T-helper 1 cell (primary cell): Measurements from ENCODE around the gene CENPX.

Experiments used
- DNase-seq, 5 donors: peaks; one replicate each; pipeline ENCODE4 v3.0.0-alpha.2; 2012 to 2020

The CENPX gene

DNA sequence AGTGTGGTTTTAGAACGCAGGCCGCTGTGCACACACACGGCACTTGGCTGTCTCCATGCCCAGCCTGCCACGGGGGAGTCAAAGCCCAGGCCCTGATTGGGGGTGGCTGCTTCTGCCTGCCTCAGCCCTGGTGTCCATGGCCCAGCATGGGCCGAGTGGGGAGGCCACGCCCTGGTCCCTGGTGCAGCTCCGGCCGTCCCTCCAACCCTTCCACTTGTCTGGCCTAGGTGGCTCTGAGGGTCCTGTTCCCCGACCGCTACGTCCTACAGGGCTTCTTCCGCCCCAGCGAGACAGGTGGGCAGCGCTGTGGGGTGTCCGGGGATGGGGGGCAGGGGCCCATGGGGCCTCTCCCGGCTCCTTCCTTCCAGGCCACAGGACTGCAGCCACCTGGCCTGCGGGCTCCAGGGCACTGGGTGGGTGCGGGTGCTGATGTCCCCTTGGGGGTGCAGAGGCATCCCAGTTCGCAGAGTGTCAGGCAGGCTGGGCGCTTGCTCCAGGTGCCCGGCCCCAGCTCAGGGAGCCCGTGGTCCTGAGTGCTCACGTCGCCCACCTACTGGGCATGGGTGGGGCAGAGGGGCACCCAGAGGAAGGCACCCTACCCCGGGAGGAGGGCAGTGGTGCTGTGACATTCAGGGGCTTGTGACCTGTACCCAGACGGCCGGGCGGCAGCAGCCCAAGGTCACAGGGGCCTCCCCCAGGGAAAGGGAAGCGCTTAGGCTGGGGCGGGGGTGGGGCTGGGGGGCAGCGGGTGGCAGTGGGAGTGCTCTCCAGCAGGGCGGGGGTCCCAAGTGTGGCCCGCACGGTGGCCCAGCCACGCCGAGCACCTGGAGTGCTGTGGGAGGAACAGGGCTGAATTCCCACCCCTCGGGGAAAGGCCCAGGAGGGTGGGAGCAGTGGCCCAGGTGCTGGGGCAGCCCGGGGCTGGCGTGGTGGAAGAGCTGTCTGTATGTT, 11.8 kb downstream of the CENPX start:
- DNase-seq = no peak

DNA sequence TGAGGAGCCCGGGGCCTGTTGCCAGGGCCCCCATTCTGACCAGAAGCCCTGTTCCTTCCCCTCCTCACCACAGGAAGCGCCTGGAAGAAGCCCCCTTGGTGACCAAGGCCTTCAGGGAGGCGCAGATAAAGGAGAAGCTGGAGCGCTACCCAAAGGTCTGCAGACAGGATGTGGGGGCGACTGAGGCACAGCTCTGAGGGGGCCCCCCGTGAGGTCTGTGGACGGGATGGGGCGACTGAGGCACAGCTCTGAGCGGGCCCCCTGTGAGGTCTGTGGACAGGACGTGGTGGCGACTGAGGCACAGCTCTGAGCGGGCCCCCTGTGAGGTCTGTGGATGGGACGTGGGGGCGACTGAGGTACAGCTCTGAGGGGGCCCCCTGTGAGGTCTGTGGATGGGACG, 13.3 kb downstream of the CENPX start:
- DNase-seq = no peak

DNA sequence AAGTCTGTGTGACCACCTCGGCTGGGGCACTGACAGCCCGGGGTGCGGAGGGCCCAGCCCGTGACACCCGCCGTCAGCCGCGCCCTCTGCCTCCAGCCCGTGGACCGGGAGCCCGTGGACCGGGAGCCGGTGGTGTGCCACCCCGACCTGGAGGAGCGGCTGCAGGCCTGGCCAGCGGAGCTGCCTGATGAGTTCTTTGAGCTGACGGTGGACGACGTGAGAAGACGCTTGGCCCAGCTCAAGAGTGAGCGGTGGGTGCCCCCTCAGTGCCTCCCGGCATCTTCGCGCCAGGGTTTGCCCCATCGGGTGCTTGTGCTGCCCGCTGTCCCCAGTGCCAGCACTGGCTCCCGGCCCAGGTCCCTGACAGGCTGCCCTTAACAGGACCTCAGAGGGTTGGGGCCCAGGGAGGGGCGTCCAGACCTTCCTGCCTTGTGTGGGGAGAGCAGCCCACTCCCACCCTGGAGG, 13.7 kb downstream of the CENPX start:
- no peak for DNase-seq

DNA sequence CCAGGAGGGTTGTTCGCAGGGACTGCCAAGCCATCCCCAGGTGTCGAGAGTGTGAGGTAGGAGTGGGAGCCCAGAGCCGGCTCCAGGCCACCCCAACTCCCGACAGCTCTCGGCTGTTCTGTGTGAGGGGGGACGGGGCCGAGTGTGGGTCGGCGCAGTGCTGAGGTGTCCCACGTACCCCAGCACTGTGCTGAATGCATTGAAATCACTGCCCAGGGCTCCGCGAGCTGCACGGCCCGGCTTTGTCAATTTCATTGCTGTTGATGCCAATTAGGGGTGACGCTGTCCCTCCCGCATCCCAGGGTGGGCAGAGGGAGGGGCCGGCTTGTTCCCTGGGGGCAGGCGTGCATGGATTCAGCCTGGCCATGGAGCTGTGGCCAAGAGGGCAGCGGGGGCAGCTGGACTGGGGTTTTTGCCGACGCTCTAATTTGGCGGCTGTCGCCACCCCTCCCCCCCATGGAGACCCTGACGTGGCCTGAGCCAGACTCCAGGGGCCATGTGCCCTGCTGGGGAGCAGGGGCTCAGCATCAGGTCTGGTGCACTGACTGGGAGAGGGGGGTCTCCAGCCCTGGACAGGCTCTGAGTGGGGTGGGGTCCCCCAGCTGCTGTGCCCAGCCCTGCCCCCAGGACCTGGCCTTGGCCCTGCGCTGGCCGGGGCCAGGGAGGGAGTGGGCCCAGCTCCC, 14.3 kb downstream of the CENPX start:
- DNase-seq = no peak

DNA sequence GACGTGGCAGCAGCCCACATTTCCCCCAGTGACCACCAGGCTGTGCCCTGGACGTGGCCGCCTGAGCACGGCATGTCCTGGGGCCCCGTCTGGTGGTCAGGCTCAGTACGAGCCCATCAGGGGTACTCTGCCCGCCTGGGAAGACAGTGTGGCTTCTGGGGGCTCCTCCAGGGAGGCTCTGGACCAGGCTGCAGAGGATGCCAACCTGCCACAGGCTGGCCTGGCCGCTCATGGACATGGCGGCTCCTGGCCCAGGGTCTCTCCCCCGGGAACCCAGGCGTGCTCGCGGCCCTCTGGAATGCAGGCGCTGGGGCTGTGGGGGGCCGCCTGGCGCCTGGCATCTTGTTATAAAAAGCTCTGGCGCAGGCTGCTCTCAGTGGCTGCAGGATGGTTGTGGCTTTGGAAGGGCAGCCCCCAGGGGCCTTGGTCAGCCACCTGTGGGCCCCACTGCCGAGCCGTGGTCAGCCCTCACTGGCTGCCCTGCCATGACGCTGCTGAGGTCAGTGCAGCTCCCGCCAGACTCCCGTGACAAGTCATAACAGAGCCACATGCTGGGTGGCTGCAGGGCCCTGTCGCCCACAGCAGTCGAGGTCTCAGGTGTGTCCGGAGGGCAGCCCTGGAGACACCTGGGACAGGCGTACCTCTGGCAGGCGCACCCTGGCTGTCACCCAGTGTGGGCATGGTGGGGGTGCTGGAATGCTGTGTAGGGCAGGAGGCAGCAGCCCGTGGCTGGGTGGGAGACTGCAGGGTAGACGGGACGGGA, 15.0 kb downstream of the CENPX start:
- no peak for DNase-seq

DNA sequence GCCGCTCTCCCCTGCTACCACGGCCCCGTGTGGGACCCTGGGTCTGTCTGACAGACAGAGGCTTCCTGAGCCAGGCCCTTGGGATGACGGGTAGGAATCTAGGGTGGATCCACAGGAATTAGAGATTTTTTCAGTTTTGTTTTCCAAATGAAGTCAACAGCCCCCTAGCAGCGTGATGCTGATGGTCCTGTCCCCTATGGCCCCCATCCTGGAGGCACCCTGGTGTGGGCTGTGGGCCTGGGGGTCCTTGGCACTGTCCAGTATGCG, 15.5 kb downstream of the CENPX start:
- DNase-seq = no peak

DNA sequence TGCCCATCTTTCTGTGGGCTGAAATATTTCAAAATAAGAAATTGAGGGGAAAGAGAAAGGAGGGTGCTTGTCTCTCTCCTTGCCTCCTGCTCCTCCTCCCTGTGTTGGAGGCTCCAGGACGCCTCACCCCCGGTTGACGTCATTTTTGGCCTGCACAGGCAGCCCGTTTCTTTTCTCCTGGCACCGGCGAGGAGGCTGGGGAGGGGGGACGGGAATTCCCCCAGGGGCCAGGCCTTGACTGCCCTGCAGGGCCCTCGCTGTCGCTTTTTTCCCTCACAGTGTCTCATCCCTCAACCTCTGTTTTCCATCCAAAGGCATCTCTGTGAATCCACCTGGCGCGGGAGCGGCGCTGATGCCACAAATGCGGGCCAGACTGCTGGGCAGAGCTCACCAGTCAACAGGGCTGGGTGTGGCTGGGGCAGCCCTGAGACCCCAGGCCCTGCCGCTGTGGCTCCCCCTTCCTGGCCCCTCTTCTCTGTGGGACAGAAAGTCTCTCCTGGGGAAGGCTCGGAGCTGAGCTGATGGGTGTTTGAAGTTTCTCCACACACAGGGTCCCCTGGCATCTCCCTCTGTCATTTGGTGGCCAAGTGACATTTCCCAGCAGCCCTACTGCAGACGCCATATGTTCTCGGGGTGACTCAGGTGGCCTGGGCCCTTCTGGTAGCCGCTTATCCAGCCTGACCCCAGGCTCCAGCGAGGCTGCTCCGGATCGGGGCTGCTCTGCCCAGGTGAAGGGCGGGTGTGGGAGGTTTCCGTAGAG, 16.0 kb downstream of the CENPX start:
- DNase-seq = no peak

DNA sequence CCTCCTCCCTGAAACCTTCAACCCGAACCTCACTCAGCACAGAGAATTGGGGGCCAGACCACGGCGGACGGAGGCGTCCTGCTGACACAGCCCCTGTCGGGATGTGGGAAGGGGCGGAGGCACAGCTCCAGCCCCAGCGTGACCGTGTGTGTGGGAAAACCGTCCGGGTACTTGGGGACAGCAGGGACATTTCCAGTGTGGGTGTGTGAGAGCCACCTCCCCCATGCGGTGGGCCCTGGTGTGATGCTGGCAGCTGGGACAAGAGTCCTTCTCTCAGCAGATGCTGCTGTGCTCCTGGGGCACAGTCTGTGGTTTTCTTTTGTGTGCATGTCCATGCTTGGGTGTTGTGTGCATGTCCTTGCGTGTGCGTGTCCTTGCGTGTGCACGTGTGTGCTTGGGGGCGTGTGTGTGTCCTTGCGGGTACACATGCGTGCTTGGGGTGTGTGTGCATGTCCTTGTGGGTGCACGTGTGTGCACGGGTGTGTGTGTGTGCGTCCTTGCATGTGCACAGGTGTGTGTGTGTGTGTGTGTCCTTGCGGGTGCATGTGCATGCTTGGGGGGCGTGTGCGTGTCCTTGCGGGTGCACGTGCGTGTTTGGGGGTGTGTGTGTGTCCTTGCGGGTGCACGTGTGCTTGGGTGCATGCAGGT, 16.9 kb downstream of the CENPX start:
- no peak for DNase-seq

DNA sequence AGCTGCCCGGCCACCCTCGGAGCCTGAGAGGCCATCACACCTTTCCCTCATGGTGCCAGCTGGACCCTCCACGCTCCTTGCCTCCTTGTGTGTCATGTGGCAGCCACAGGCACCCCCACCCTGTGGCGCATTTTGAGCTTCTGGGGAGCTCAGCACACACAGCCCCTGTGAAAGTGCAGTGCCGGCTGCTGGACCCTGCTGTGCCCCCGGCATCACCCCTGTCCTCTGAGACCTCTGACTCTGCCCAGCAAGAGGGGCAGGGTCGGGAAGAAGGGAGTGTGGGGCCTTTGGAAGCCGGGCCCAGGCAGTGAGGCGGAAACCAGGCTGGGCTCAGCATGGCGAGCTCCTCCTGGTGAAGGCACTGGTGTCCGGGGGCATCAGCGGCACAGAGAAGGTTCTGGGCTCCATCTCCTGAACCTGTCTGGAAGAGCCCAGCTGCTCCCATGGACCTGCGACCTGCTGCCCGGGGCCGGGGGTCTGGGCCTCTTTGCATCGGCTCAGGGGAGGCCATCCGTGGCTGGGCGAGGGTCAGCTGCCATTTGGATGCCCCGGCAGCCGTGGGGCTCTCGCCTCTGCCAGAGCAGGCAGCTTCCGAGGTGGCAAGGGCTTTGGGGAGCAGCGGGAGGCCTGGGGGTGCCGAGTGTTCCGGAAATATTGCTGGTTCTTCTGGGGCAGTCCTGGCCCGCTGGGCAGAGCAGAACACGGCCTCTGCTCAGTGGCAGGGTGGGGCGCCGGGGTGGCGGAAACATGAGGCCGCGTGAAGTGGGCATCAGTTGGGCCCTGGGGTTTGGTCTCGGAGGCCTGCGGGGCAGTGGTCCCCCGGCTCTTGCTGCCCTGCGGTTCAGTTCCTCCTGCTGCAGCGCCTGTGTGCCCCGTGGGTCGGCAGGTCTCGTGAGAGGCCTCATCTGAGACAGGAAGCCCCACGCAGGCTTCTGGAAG, 17.9 kb downstream of the CENPX start:
- DNase-seq = no peak

DNA sequence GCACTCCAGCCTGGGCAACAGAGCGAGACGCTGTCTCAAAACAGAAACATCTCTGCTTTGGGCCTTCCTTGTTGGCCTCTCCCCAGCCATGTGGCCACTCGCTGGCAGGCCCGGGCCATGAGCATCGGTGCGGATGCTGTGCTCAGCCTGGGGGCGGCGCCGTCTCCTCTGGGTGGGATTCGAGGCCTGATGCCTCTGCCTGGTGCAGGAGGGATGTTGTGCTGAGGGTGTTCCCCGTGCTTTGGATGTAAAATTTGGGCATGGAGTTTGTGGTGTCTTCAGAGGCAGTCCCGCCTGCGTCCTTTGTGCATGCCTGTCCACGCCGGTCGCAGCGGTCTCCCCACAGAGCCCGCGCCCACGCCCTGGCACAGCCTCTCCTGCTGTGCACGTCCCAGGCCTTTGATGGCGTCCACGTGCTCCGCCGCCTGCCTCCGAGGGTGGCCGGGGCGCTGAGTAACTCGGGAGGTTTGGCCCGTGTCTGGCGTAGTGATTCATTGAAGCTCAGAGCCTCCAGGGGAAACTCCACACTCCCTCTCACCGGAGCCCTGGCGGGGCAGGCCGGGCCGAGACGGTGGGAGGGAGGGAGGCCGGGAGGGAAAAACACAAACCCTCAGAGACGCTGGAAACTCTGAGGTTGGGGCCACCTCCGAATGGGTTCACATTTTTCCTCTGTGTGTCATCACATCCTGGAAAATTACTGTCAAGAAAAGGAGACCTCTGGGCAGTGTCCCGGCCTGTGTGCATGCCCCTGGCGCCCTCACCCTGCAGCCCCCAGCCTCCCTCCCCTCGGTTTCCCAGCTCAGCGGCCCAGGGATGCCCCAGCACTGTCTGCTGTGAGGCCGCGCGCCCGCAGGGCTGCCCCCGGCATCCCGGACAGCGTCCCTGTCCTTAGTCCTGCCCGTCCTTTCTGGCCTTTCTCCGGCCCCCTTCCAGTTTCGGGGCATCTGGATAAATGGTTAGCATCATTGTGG, 19.0 kb downstream of the CENPX start:
- DNase-seq = no peak

DNA sequence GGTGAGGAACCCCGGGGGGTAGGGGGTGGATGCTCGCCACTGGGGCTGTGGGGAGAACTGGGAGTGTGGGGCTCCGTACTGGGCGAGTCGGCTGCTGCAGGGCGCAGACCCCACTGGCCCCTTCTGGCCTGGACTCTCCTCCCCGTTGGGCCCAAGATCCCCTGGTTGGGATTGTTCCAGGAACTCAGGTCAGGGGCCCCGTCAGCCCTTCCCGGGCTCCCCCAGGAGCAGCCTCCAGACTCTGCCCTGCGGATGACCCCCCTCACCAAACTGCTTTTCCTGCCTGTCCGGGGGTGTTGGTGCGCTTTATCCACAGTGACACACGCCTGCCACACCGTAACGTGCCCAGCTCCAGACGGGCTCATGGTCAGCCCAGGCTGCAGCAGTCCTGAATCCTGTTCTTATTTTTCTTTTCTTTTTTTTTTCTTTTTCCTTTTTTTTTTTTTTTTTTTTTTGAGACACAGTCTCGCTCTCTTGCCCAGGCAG, 21.1 kb downstream of the CENPX start:
- DNase-seq = no peak

DNA sequence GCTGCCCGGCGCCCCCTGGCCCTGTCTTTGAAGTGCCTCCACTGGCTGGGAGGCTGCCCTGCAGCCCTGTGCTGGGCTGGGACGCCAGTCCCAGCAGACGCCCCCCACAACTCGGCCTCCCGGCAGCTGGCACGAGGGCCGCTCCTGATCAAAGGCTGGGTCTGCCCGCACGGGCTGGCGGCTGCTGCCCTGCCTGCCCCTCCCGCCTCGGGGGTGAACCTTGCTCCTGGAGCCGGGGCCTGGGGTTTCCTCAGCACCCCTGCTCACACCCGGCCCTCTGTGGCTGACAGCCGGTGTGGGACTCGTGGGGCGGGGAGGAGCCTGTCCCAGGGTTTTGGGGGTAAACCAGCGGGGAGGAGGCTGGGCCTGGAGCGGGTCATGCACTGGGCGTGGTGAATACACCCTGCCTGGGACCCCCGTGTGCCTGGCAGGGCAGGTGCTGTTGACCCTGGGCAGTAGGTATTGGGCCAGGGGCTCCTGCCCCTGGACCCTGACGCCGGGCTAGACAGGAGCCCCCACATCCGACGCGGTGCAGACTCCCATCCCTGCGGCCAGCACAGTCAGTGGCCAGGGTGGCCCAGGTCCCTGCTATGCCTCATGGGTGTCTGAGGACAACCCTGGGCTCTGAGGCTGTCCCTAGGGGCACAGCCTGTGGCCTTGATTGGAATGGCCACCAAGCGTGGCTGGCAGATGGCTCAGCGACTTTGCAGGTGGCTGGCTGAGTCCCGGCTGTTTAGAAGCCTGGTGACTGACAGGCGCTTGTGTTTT, 21.7 kb downstream of the CENPX start:
- no peak for DNase-seq

DNA sequence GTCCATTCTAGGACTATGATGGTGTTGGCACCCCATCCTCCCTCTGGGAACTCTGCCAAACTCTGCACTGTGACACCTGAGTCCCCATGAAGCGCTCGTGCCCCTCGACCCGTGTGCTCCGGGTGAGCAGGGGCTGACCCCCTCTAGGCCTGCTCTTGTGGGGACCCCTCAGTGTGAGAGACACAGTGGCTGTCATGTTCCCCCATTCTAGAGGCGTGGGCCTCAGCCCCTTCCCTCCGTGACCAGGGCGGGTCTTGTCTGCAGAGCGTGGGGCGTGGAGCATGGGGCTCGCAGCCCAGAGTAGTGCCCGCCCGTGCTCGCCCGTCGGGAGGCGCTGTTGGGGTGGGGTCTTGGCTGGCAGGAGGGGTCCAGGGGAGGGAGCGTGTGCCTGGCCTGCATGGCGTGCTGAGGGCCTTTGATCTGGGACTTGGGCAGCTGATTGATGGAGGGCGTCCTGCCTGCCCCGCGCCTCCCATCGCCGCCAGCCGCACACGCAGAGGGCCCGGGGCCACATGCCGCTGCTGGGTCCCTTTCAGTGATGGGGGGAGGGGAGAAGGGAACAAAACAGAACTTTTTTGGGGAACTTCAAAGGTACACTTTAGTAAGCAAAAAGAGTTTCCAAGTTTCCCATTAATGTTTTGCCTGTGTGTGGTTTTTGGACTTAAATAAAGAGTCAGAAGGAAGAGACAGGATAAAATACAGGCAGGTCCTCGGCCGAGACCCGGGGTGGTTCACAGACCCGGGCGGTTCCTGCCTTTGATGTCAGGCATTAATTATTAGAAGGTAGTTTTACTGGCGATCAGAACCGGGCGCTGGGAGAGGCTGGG, 22.5 kb downstream of the CENPX start:
- DNase-seq = no peak

DNA sequence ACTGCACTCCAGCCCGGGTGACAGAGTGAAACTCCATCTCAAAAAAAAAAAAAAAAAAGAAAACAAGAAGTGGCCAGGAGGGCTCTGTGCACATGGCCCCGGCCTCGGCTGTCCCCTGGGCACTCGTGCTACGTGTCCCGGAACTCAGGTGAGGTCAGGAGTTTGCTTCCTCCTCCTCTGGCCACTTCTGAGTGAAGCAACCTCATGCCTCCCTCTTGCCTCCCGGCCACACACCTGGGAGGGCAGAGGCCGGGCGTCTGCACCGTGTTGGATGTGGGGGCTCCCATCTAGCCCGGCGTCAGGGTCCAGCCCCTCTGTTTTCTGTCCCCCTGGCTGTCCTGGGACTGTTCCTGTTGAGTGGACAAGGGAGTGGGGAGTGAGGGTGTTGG, 23.1 kb downstream of the CENPX start:
- DNase-seq = no peak

DNA sequence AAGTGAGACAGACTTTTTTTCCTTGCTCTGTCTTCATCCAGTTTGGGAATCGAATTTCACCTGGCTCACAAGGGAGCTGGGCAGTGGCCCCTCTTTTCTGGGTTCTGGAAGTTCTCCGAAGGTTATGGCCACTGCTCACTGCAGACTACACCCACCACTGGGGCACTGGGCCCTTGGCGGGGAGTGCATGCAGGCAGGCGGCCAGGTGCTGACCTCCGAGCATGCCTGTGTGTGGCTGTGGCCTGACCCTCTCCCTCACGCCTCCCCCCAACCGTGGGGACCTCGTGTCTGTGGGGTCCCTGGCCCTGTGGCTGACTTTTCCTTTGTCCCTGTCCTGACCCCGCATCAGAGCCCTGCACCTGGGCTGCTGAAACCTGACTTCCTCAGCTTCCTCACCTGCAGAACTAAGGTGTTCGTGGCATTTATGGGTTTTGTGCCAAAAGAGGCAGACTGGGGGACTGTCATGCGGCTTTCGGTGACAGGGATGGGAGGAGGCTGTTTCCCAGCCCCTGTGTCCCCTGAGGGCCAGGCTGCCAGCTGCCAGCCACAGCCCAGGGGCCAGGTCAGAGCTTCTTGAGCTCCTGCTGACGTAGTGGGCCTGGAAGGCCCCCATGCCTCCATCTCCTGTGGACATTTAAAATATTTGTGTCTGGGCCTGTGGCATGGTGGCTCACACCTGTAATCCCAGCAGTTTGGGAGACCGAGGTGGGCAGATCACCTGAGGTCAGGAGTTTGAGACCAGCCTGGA, 23.8 kb downstream of the CENPX start:
- no peak for DNase-seq

DNA sequence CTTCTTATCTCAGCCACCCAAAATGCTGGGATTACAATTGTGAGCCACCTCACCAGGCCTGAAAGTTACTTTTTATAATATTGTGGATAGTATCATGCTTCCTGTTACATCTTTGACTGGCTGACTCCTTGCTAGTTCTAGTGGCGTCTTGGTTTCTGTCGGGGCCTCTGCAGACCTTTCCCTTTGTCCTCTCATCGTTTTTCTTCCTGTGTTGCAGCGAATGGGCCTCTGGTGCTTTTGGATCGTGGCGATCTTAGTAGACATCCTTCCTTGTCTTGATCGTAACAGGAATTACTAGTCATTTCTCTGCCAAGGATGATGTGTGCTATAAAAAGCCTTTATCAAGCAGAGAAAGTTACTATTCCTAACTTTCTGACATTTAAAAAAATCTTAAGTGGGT, 24.5 kb downstream of the CENPX start:
- DNase-seq = no peak

DNA sequence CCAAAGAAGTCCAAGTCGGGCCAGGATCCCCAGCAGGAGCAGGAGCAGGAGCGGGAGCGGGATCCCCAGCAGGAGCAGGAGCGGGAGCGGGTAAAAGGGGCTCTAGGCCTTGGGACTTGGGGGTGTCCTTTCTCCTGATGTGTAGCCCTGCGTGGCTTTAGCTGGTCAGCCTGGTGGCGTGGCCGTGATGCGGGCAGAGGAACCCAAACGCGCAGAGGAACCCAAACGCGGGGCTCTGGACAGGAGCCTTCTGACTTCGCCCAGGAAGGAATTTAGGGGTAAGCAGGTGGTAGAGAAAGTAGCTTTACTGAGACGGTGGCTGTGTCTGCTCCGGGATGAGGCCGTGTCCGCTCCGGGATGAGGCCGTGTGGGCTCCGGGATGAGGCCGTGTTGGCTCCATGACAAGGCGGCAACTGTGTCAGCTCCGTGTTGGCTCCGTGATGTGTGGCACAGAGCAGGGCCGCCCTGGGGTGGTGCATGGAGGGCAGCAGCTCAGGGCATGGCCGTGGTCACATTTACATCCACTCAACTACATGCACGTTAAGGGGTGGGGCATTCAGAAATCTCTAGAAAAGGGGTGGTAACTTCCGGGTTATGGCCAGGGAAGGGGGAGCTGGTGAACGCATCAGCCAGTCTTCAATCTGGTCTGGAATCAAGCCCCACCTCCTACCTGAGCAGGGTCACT, 25.8 kb downstream of the CENPX start:
- no peak for DNase-seq
